Lung (tissue), 12 donors: ENCODE measurements around the gene PSTK. TPM values are rescaled to one million over a fixed set of nuclear protein-coding genes. Genes with fewer than 3 reads are reported as not detected.
A peak's percentile ranks its signal among the peaks of the same experiment; 100 is the strongest.

Experiments
- ATAC-seq: fragments of 200-7000 bp; cut with Tn5 transposase; one replicate; pipeline ENCODE4 v1.9.1; 2020; ENCODE audit warnings: moderate number of reproducible peaks; ENCODE audit not compliant: insufficient read depth, low FRiP score
- DNase-seq, 3 donors: peaks; one replicate each; pipeline ENCODE4 v3.0.0-alpha.2; 2013 to 2017
- H3K27ac ChIP-seq, 2 donors: one replicate each; pipeline ENCODE4 v1.5.1; 2013; ENCODE audit warnings: mild to moderate bottlenecking in 2 of 2, moderate library complexity in 2 of 2, control low read depth in 1 of 2, inconsistent platforms in 1 of 2, low read depth in 1 of 2, low read length in 1 of 2
- H3K27me3 ChIP-seq, 3 donors: one replicate each; pipeline ENCODE4 v1.5.1; 2013; ENCODE audit warnings: low read length in 2 of 3; ENCODE audit not compliant: control insufficient read depth in 3 of 3, insufficient read depth in 3 of 3
- H3K36me3 ChIP-seq, 4 donors: one replicate each; pipeline ENCODE4 v1.5.1; 2013; ENCODE audit warnings: low read length in 4 of 4, mild to moderate bottlenecking in 1 of 4, moderate library complexity in 1 of 4; ENCODE audit not compliant: control insufficient read depth in 4 of 4, insufficient read depth in 4 of 4
- H3K4me1 ChIP-seq, 5 donors: one replicate each; pipeline ENCODE4 v1.5.1; 2013; ENCODE audit warnings: low read length in 5 of 5, mild to moderate bottlenecking in 2 of 5, moderate library complexity in 1 of 5; ENCODE audit not compliant: control insufficient read depth in 5 of 5, insufficient read depth in 5 of 5
- H3K4me3 ChIP-seq: one replicate; pipeline ENCODE4 v1.5.1; 2013; ENCODE audit warnings: mild to moderate bottlenecking, control low read depth, moderate library complexity
- H3K9ac ChIP-seq, 2 donors: one replicate each; pipeline ENCODE4 v1.5.1; 2013; ENCODE audit warnings: low read length in 2 of 2, control low read depth in 1 of 2; ENCODE audit not compliant: insufficient read depth in 1 of 2
- H3K9me3 ChIP-seq, 4 donors: one replicate each; pipeline ENCODE4 v1.5.1; 2013; ENCODE audit warnings: low read length in 3 of 4, mild to moderate bottlenecking in 1 of 4, moderate library complexity in 1 of 4; ENCODE audit not compliant: control insufficient read depth in 4 of 4, insufficient read depth in 3 of 4
- CTCF ChIP-seq: IDR thresholded peaks from 2 replicates; pipeline ENCODE4 v1.5.1; 2012; ENCODE audit warnings: mild to moderate bottlenecking; ENCODE audit errors: control extremely low read depth, extremely low read depth
- WGBS, 2 donors: extraction: QIAGEN DNeasy Blood & Tissue Kit; methylation state at CpG; one replicate each; pipeline ENCODE4 v1.1.7; 2013; 5-methylcytosine and 5-hydroxymethylcytosine counted together
- polyA plus RNA-seq, 2 donors: library from polyadenylated mRNA; stranded (reverse); fragments of 200-250 nt; gene quantifications; one replicate each; pipeline ENCODE4 v1.2.1, GENCODE V29; 2013
- total RNA-seq, 2 donors: library from RNA; depleted of rRNA in 1 of 2; stranded (reverse); fragments of >200 nt in 1 of 2; gene quantifications; one replicate each; pipeline ENCODE4 v1.2.1, GENCODE V29; 2014 to 2021
- donor health status: control.
- donor health status: control.
- donor health status: Bipolar disorder and iron deficiency.
- donor health status: healthy.
- donor health status: DM: yes; HTN: yes; CAD: no.

Gene PSTK
- total and polyA plus RNA-seq, 4 donors, result 1.8 to 5.0 (median 3.3) TPM

- TF ChIP-seq CTCF, result no peak
- DNase-seq, result no peak
- H3K9ac ChIP-seq, result no peak overlapping the region
- no peaks in the 10 kb centered on the region for H3K27me3 ChIP-seq
- H3K36me3 ChIP-seq, result no peaks in the 10 kb centered on the region
- no peaks in the 10 kb centered on the region for H3K4me1 ChIP-seq
- no peak for ATAC-seq
- no peak overlapping the region for H3K27ac ChIP-seq
- no peak overlapping the region for H3K4me3 ChIP-seq
- 92 to 94% methylated on average over 7 of the region's 7 CpGs for WGBS, 2 donors
- H3K9me3 ChIP-seq, result no peaks in the 10 kb centered on the region
Measured at GRCh38 chr10:123018531-123018930, 38.3 kb downstream of the PSTK start.

- no peak overlapping the region for H3K4me3 ChIP-seq
- H3K4me1 ChIP-seq, result no peaks in the 10 kb centered on the region
- DNase-seq (no peak), ATAC-seq (no peak)
- 75 to 78% methylated on average over 3 of the region's 3 CpGs for WGBS, 2 donors
- H3K27ac ChIP-seq, result no peak overlapping the region
- H3K9me3 ChIP-seq, result no peaks in the 10 kb centered on the region
- TF ChIP-seq CTCF, result no peak
- no peak overlapping the region for H3K9ac ChIP-seq
- no peaks in the 10 kb centered on the region for H3K27me3 ChIP-seq
- H3K36me3 ChIP-seq, result no peaks in the 10 kb centered on the region
Measured at GRCh38 chr10:123019264-123019663, 39.1 kb downstream of the PSTK start.

- no peaks in the 10 kb centered on the region for H3K9me3 ChIP-seq
- H3K4me1 ChIP-seq, result no peaks in the 10 kb centered on the region
- no peak for DNase-seq
- H3K27me3 ChIP-seq, result no peaks in the 10 kb centered on the region
- no peaks in the 10 kb centered on the region for H3K36me3 ChIP-seq
- no peak overlapping the region for H3K4me3 ChIP-seq
- no peak for TF ChIP-seq CTCF
- no peak for ATAC-seq
- WGBS, 2 donors, result 70 to 83% methylated on average over 1 of the region's 1 CpG
- H3K9ac ChIP-seq, result no peak overlapping the region
- H3K27ac ChIP-seq, result no peak overlapping the region
Measured at GRCh38 chr10:123019941-123020703, 39.9 kb downstream of the PSTK start.

GRCh38 chr10:123021517-123021916, 41.3 kb downstream of the PSTK start:
- H3K4me1 ChIP-seq, result no peaks in the 10 kb centered on the region
- H3K27me3 ChIP-seq, result no peaks in the 10 kb centered on the region
- no peak overlapping the region for H3K4me3 ChIP-seq
- H3K9me3 ChIP-seq, result no peaks in the 10 kb centered on the region
- WGBS, 2 donors, result 62 to 73% methylated on average over 3 of the region's 3 CpGs
- no peak overlapping the region for H3K27ac ChIP-seq
- H3K9ac ChIP-seq, result no peak overlapping the region
- DNase-seq (peak in 1 of 3 donors; percentile 9), ATAC-seq (no peak)
- TF ChIP-seq CTCF, result no peak
- H3K36me3 ChIP-seq, result no peaks in the 10 kb centered on the region
